HG02763 (cell line): ENCODE results near the gene OSBP2.
"Not testable (repeated sequence)": the region's sequence is repeated elsewhere in the genome, so short reads cannot be mapped to it uniquely, and the experiment has no call there.

ENCODE experiments used
- ATAC-seq: cut with Tn5 transposase; IDR thresholded peaks from one replicate; pipeline ENCODE4 v1.9.1; 2021; ENCODE audit warnings: mild to moderate bottlenecking, moderate library complexity; ENCODE audit not compliant: unreplicated experiment

OSBP2 gene

DNA sequence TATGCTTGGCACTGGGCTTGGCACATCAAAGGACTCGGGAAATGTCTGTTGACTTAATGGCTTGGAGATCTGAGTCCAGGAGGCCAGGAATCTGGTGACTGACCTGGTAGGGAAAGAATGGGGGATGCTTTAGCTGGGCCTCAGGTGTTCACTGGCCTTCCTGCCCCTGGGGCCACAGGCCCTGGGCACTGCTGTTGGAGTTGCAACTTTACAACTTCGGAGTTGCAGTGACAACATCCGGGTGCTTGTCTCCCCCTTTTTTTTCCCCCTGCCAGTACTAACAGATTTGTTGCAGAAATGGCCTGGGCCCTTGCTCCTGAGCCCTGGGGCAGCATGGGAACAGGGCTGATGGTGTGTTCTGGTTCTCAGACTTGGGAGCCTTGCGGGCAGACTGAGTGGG lies 23.8 kb downstream of the OSBP2 start:
- no peak for ATAC-seq

DNA sequence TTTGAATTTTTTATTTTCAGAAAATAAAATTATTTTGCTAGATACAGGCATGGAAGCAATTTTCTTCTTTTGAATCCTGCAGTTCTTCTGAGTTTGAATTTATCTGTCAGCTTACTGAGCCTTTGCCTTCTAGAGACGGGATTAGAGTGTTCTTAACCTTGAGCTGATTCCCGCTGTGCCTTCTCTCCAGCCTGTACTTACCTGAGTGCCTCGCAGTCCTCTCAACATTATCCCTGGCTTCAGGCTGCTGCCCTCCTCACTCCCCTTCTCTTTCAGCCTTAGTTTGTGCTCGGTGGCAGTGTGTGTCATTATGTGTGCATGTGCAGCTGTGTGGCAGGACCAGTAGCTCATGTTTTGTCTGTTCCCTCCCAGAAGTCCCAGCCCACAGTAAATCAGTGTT lies 24.3 kb downstream of the OSBP2 start:
- ATAC-seq, result no peak

DNA sequence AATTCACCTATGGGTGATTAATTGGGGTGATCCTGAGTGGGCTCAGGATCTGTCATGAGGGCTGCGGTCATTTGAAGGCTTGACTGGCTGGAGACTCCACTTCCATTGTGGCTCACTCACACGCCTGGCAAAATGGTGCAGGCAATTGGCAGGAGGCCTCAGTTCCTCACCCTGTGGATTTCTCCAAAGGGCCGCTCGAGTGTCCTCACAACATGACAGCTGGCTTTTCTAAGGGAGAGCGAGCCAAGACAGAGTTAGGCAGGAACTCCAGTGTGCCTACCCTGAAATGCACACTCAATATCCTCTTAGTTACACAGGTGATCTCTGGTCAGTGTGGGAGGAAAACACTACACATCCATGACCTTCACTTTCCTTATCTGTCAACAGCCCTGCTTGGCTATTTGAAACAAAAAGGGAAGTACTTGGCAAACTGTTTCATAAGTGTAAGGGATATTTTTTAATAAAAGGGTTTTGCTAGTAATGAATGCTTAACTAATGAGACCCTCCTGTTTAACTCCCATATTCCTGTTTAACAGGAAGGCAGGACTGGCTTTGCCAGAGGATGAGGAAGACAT lies 25.7 kb downstream of the OSBP2 start:
- ATAC-seq, result no peak

DNA sequence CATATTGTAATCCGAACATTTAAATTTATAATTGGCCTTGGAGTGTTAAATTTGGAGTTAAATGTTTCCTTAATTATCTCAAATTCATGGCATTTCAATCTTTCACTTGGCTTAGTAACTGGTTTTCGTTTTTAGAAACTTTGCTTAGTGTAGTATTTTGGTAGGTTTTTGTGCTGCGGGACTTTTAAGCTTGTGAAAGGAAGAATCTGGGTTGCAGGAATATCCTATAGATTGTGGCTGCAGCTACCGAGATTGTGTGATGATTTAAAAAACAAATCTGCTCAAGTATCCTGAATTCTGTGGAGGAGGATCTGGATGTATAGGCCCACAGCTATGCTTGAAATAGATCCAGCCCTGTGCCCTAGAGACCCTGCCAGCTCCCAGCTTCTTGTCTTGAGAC lies 27.1 kb downstream of the OSBP2 start:
- ATAC-seq, result no peak

DNA sequence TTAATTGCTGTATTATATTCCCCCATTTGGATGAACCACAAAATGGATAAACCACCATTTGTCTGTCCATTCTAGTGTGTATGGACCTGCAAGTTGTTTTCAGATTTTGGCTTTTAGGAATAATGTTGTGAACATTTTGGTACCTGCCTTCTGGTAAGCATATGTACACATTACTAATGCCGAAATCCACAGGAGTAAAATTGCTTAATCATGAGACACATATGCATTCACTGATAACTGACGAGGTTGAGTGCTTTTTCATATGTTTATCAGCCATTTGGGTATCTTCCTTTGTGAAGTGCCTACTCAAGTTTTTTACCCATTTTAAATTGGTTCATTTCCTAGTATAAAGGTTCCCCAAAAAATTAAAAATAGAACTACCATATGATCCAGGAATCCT lies 34.2 kb downstream of the OSBP2 start:
- no peak for ATAC-seq

DNA sequence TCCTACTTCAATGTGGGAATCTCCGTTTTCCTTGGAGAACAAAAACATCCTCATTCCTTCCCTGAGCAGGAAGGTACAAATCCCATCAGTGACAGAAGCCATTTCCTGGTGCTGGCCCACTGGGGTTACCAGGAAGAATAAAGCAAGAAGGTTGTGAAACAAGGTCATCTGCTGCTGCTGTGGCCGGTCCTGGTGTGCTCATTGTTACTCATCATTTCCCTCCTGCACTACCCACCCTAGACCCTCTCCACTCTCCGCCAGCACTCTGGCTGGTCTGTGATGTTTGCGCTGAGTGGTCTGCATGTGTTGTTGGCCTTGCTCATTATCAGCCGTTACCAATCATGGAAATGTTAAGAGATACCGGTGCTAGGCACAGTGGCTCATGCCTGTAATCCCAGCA lies 37.0 kb downstream of the OSBP2 start:
- no peak for ATAC-seq

DNA sequence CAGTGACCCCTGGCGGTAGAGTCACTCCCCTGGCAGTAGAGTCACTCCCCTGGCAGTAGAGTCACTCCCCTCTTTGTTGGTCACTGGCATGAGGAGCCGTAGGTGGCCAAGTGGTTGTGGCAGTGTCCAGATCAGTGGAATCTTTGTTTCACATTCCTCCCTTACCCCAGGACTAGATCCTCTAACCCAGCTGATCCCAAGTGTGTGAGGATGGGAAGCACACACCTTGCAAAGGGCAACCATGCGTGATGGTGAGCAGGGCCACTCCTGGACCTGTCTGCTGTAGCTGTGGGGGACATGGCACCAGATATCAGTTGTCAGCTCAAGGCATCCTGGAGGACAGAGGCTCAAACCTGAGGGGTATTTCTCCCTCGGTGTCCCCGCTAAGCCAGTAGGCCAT lies 37.8 kb downstream of the OSBP2 start:
- no peak for ATAC-seq

DNA sequence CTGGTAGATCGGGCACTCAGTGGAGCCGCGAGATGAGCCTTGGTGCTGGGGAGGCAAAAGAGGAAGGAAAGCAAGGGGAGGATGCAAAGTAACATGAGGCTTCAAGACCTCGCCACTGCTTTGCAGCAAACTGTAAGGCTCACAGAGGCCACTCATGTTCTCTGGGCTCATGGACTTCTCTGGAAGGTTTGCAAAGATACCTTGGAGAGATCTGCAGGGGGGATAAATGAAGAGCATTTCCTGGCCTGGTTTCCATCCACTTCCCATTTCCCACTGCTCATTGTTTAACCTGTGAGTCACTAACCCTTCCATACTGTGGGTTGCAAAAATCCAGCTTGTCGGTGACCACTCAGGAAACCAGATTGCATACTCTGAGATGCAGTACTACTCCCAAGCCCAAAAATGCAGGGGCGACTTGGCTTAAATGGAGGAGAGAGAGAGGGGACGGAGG lies 38.5 kb downstream of the OSBP2 start:
- ATAC-seq, result no peak

DNA sequence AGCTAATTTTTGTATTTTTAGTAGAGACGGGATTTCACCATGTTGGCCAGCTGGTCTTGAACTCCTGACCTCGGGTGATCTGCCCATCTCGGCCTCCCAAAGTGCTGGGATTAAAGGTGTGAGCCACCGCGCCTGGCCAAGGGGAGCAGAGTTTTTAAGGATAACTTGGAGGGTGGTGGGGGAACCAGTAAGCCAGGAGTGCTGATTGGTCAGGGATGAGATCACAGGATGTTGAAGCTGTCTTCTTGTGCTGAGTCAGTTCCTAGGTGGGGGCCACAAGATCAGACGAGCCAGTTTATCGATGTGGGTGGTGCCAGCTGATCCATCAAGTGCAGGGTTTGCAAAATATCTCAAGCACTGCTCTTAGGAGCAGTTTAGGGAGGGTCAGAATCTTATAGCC lies 45.3 kb downstream of the OSBP2 start:
- not testable (repeated sequence) for ATAC-seq

DNA sequence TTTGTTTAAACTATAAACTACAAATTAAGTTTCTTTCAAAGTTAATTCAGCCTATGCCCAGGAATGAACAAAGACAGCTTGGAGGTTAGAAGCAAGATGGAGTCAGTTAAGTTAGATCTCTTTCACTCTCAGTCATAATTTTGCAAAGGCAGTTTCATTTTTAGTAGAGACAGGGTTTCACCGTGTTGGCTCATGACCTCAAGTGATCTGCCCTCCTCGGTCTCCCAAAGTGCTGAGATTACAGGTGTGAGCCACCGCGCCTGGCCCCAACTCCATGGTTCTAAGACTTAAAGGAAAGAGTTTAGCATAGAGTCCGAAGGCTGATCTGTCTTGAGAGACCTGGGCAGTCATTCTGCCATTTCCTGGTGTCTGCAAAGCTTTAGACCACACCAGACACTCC lies 45.8 kb downstream of the OSBP2 start:
- ATAC-seq, result not testable (repeated sequence)

DNA sequence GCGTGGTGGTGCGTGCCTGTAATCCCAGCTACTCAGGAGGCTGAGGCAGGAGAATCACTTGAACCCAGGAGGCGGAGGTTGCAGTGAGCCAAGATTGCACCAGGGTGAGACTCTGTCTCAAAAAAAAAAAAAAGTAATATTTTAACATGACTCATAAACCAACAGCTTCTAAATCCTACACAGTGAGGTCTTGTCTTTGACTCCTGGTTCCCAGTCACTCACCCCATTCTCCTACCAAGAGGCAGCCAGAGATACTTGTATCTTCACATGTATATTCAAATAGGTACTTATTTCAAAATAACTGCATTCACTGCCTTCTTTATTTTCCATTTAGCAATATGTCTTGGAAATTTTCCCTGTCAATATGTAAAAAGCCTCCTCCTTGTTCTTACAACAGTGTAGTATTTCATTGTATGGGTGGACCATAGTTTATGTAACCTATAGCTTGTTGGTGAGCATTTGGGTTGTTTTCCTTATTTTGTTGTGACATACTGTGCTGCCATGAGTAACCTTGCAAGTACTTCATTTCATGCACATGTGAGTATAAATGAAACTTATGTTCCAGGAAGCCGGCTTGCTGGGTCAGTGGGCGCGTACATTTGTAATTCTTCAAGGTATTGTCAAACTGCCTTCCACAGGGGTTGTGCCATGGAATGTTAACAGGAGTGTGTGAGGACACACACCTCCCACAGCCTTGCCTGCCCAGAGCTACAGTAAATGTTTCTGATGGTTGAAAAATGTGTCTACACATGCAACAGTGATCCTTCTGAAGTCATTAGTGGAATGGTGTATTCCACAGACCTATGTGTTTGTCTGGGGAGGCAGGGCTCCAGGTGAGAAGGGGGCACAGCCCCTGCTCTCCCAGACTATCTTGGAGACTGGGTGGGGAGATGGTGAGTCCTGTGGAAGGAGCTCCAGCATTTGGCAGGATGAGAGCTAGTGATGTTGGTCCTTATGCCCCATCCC lies 47.9 kb downstream of the OSBP2 start:
- ATAC-seq, result no peak

DNA sequence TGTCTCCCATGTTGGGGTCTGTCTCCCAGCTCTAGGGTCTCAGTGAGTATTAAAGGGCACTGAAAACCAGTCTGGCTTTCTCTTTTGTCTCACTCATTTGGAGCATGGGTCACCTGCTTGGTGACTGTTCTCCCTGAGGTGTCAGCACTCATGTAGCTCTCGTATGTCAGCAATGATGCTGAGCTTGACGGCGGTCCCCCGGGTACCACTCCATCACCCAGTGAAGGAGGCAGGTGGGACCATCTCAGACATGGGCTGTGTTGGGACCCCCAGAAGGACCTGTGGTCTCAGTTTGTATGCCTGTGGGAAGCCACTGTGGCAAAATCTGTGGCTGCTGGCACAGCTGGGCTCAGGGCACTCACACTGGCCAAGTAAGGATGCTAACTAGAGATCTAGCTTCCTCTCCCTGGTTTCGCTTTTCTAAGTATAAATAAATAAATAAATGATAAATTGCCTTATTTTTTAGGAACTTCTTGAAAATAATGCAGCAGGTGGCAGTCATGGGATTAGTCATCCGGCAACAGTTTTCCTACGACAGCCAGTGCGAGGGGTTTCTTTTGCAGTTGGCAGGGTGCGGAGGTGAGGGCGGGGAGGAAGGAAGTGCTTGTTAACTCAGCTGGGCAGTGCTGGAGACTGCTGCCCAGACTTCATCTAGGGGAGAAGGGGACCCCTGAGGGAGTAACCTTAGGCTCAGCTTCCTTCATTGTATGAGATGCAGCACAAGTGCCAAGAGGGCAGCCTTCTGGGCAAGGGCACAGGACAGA lies 48.8 kb downstream of the OSBP2 start:
- ATAC-seq, result no peak

DNA sequence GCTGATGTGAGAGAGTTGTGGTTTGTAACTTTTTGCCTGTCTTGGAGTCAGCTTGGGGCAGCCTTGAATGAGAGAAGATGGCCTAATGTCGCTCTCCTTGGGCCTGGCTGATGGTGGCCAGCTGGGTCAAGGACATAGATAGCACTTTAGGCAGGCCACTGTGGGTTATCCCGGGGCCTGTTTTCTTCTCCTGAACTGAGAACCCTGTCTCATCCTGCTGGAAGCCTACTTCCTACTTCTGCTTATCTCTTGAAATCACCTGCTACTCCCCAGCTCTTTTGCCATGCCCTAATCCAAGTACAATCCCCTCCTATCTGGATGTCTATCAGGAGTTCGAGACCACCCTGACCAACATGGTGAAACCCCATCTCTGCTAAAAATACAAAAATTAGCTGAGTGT lies 49.5 kb downstream of the OSBP2 start:
- no peak for ATAC-seq

DNA sequence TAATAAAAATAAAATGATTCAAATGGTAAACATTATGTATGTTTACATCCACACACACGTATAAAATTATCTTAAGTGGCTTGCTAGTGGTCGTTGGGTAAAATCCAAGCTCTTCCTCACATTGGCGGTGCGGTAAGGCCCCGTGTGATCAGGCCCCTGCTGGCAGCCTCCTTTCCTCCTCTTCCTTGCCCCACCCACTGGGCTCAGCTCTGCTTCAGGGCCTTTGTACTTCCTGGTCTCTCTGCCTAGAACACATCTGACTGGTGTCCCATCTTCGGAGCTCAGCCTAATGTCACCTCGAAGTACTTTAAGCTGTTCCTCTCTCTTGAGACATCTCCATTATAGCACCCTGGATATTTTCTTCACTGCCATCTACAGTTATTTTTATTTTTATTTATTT lies 52.8 kb downstream of the OSBP2 start:
- no peak for ATAC-seq

DNA sequence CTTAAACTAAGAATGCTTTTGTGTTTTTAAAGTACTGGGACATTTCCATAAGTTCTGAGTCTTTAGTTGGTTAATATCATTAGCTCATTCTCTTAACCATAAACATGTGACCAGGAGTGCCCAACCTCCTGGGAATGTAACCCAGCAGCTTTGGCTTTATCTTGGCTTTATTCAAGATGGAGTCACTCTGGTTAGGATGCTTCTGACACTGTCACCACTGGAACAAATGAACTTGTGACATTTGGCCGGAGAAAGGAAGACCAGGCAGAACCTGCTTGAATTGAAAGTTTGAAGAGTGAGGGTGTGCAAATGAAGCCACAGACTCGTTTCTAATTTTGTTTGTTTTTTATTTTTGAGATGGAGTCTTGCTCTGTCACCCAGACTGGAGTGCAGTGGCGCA lies 54.6 kb downstream of the OSBP2 start:
- no peak for ATAC-seq

DNA sequence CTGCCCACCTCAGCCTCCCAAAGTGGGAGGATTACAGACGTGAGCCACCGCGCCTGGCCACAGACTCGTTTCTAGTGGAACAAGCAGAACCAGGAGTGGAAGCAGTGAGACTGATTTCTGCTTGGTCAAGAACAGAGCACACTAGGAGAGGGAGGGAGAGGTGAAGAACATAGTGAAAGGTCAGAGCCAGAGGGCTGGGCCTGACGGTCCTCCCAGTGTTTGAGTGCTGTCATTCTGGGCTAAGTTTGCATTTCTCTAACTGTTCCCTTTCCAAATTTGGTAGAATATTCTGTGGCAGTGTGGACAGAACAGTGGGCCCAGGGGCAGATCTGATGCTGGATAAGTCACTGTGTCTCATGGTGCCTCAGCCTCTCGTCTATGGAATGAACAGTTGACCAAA lies 55.2 kb downstream of the OSBP2 start:
- no peak for ATAC-seq

DNA sequence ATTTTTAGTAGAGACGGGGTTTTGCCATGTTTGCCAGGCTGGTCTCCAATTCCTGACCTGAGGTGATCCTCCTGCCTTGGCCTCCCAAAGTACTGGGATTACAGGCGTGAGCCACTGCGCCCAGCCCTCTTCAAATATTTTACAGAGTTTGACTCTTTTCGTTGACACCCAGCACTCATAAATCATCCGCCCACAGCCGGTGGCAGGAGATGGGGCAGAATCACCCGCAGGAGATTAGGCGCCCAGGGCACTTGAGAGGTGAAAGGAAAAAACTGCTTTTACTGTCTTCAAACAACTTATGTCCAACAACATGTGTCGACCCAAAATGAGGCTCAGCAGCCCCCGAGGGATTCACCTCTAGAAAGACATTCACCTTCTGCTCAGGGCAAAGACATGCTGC lies 56.9 kb downstream of the OSBP2 start:
- no peak for ATAC-seq

DNA sequence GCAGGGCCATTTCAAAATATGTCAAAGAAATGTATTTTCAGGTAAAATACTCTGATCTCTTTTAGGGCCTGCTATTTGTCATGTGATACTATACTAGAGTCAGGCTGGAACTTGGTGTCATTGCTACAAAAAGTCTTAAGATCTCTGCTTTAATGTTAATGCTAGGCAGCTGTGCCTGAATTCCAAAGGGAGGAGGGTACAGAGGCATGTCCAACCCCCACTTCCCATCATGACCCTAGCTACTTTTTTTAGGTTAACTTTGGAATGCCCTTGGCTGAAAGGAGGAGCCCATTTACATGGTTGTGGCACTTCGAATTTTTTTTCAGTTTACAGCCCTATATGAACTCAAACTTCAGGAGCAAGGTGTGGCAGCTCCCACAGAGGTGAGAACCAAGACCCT lies 58.1 kb downstream of the OSBP2 start:
- no peak for ATAC-seq

DNA sequence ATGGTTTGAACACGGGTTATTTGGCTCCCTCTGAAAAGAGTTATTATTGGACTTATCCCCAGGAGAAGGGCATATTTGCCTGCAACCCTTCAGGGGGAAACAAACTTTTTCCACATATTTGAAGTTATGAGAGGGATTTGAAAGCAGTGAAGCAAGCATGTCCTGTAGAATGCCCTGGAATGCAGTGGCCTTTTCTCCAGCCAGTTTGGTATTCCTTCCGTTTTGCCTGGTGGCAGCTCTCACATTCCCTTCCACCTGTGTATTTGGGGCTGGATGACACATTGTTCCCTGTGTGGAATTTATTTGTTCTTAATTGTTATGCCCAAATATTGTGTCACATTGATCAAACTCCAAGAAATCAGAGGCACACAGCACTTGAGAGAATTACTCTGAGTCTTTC lies 59.0 kb downstream of the OSBP2 start:
- no peak for ATAC-seq

DNA sequence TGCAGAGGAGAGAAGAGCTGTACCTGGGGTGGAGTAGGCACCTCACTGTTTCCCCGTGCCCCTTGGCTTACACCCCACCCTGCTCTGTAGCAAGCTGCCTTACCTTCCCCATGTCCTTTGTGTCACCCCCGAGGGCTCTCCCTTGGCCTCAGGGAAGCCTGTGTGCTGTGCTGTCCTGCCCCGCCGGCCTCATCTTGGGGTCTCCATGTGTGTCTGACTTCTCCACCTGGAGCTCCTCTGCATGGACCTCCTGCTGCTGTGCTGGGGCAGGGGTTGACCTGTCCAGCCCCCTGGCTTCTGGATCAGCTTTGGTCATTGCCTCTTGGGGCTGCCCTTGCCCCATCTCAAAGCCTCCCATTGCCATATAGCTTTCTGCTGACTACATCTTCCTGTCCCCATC lies 59.8 kb downstream of the OSBP2 start:
- ATAC-seq, result no peak

DNA sequence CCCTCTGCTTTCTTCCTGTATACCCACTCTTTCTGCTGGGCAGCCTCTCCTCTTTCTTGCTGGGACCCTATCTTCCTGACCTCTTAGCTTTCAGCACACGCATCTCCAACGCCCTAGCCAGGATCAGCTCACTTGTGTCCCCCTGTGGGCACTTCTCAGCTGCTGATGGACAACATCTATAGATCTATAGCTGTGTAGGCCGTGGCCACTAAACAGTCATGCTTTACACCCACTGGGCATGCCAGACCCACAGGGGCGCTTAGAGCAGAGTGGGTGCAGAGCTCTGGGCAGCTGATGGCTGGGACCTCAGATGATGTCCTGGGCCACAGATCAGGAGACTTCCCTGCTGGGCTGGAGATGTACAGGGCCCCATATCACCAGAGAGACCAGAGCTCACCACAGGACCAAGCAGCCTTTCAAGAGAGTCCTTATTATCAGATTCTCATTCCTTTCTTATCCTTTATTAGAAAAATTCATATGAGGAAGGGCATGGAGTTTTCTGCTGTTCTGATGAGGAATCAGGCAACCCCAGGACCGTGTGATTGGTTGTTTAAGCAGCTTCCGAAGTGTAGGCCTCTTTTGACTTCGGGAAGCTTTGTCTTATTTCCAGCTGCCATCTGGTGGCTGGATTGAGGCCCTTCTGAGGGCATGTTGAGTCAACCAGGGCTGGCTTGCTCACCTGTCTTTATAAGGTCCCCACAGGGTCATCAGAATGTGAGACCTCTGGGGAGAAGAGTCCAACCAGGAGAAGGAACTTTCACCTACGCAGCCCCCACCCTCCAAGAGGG lies 60.5 kb downstream of the OSBP2 start:
- no peak for ATAC-seq
